Gastrocnemius medialis (tissue), 4 donors: Measurements from ENCODE around the gene GNB5. TPM values are rescaled to one million over a fixed set of nuclear protein-coding genes. Genes with fewer than 3 reads are reported as not detected.
A peak's percentile ranks its signal among the peaks of the same experiment; 100 is the strongest.

Source experiments
- ATAC-seq, 2 donors: fragments of 150-250 bp; one replicate each; pipeline ENCODE4 v1.9.1; 2016
- DNase-seq, 2 donors: peaks; one replicate each; pipeline ENCODE4 v3.0.0-alpha.2; 2019
- H3K27ac ChIP-seq, 4 donors: fragments of 200-600 bp; sonication (generic); 1 replicate in 1 of 4; 2 replicates in 3 of 4; pipeline ENCODE4 v1.5.1; 2016 to 2018; ENCODE audit warnings: mild to moderate bottlenecking in 2 of 4, moderate library complexity in 1 of 4
- H3K27me3 ChIP-seq, 3 donors: fragments of 200-600 bp; sonication (generic) in 2 of 3; 1 replicate in 1 of 3; 2 replicates in 2 of 3; pipeline versions ENCODE4 v1.5.1 to v1.6.0; 2016 to 2019; ENCODE audit warnings: mild to moderate bottlenecking in 1 of 3, moderate library complexity in 1 of 3
- H3K36me3 ChIP-seq, 2 donors: fragments of 200-600 bp; sonication (generic) in 1 of 2; one replicate each; pipeline ENCODE4 v1.5.1; 2017 to 2018
- H3K4me1 ChIP-seq, 2 donors: fragments of 200-600 bp; sonication (generic) in 1 of 2; one replicate each; pipeline ENCODE4 v1.5.1; 2016 to 2017; ENCODE audit warnings: mild to moderate bottlenecking in 2 of 2
- H3K4me3 ChIP-seq, 4 donors: fragments of 200-600 bp; sonication (generic) in 3 of 4; 1 replicate in 1 of 4; 2 replicates in 3 of 4; pipeline ENCODE4 v1.5.1; 2016 to 2019; ENCODE audit warnings: mild to moderate bottlenecking in 2 of 4
- H3K9me3 ChIP-seq, 3 donors: fragments of 200-600 bp; sonication (generic) in 2 of 3; 1 replicate in 1 of 3; 2 replicates in 2 of 3; pipeline ENCODE4 v1.5.1; 2016 to 2019
- CTCF ChIP-seq, 5 experiments: fragments of 450-650 bp in 3 of 5; fragments of 200-600 bp in 2 of 5; sonication (generic) in 2 of 5; IDR thresholded peaks in 4 of 5; conservative IDR thresholded peaks in 1 of 5; 1 replicate in 4 of 5; 2 replicates in 1 of 5; pipeline ENCODE4 v1.5.1; 2016 to 2019; ENCODE audit warnings: antibody characterized with exemption in 5 of 5, mild to moderate bottlenecking in 3 of 5, moderate library complexity in 3 of 5
- POLR2A ChIP-seq, 2 donors: fragments of 450-650 bp; IDR thresholded peaks; one replicate each; pipeline ENCODE4 v1.6.1; 2017; ENCODE audit warnings: antibody characterized with exemption in 2 of 2, mild to moderate bottlenecking in 2 of 2, moderate library complexity in 2 of 2
- in situ Hi-C, 4 donors: fragments of 200-750 bp; cut with MboI; loops; one replicate each; pipeline versions ENCODE4 v1.15.0 to v1.8.0; 2017; ENCODE audit warnings: low sequenced_read_pairs in 4 of 4
- intact Hi-C: fragments of 100-400 bp; cut with DNase I; formaldehyde crosslinking; loops from one replicate; pipeline ENCODE4 v1.15.1; 2023; ENCODE audit warnings: low total_unique reads
- total RNA-seq, 4 donors: library from RNA; depleted of rRNA; stranded (reverse); fragments of >200 nt; gene quantifications; one replicate each; pipeline versions ENCODE4 v1.1.0 to v1.2.3, GENCODE V29; 2016

GNB5 gene
- total RNA-seq, 4 donors from 2014 or later = 2.9 to 4.6 (median 3.6) TPM

GRCh38 chr15:52104532-52105004, 86.6 kb downstream of the GNB5 start:
- H3K4me1 ChIP-seq = no peaks in the 10 kb centered on the region
- DNase-seq (no peak), ATAC-seq (no peak)
- H3K36me3 ChIP-seq = no peaks in the 10 kb centered on the region
- in situ Hi-C loops = no loop called here
- H3K27me3 ChIP-seq = peaks cover 0 to 2% (median under 1%) of the 10 kb centered on the region in 3 donors
- TF ChIP-seq CTCF (IDR thresholded peaks at IDR 0.05 in 4 of 5, conservative IDR thresholded peaks at IDR 0.05 in 1 of 5) (no peak), POLR2A (IDR thresholded peaks at IDR 0.05) (no peak)
- no peaks in the 10 kb centered on the region for H3K9me3 ChIP-seq
- intact Hi-C loops = loop anchor here (10.0 kb wide), 1 partner anchor 80 kb away; no protein-coding TSS in a partner anchor
- no peak overlapping the region for H3K27ac ChIP-seq
- H3K4me3 ChIP-seq = no peak overlapping the region

GRCh38 chr15:52103217-52104207, 87.7 kb downstream of the GNB5 start:
- no peaks in the 10 kb centered on the region for H3K9me3 ChIP-seq
- in situ Hi-C loops (no loop called here), intact Hi-C loops (loop anchor here (10.0 kb wide), 1 partner anchor 81 kb away; no protein-coding TSS in a partner anchor)
- TF ChIP-seq CTCF (IDR thresholded peaks at IDR 0.05 in 4 of 5, conservative IDR thresholded peaks at IDR 0.05 in 1 of 5) (no peak), POLR2A (IDR thresholded peaks at IDR 0.05) (no peak)
- H3K36me3 ChIP-seq = no peaks in the 10 kb centered on the region
- no peak overlapping the region for H3K4me3 ChIP-seq
- no peaks in the 10 kb centered on the region for H3K27me3 ChIP-seq
- no peak overlapping the region for H3K27ac ChIP-seq
- peak; percentile 73 to 86 for ATAC-seq
- H3K4me1 ChIP-seq = no peaks in the 10 kb centered on the region
- peak; percentile 51 to 57 for DNase-seq

GRCh38 chr15:52102463-52102862, 88.7 kb downstream of the GNB5 start:
- Histone ChIP-seq H3K36me3 (no peaks in the 10 kb centered on the region), H3K4me1 (no peaks in the 10 kb centered on the region), H3K27me3 (no peaks in the 10 kb centered on the region), H3K27ac (no peak overlapping the region), H3K4me3 (no peak overlapping the region), H3K9me3 (no peaks in the 10 kb centered on the region)
- ATAC-seq (no peak), DNase-seq (no peak)
- intact Hi-C loops (loop anchor here (10.0 kb wide), 1 partner anchor 82 kb away; no protein-coding TSS in a partner anchor), in situ Hi-C loops (no loop called here)
- TF ChIP-seq CTCF (IDR thresholded peaks at IDR 0.05 in 4 of 5, conservative IDR thresholded peaks at IDR 0.05 in 1 of 5) (no peak), POLR2A (IDR thresholded peaks at IDR 0.05) (no peak)

GRCh38 chr15:52101542-52102323, 89.5 kb downstream of the GNB5 start:
- TF ChIP-seq CTCF (IDR thresholded peaks at IDR 0.05 in 4 of 5, conservative IDR thresholded peaks at IDR 0.05 in 1 of 5) = no peak
- TF ChIP-seq POLR2A (IDR thresholded peaks at IDR 0.05) = no peak
- in situ Hi-C loops = no loop called here
- no peaks in the 10 kb centered on the region for H3K36me3 ChIP-seq
- H3K4me3 ChIP-seq = no peak overlapping the region
- no peaks in the 10 kb centered on the region for H3K9me3 ChIP-seq
- intact Hi-C loops = loop anchor here (10.0 kb wide), 1 partner anchor 83 kb away; no protein-coding TSS in a partner anchor
- H3K27me3 ChIP-seq = no peaks in the 10 kb centered on the region
- no peak overlapping the region for H3K27ac ChIP-seq
- H3K4me1 ChIP-seq = no peaks in the 10 kb centered on the region
- no peak for ATAC-seq
- no peak for DNase-seq
